Gastrocnemius medialis (tissue), 4 donors: ENCODE measurements around the gene ACSF2. TPM values are rescaled to one million over a fixed set of nuclear protein-coding genes. Genes with fewer than 3 reads are reported as not detected.

Experiments used
- ATAC-seq, 2 donors: fragments of 150-250 bp; one replicate each; pipeline ENCODE4 v1.9.1; 2016
- DNase-seq, 2 donors: peaks; one replicate each; pipeline ENCODE4 v3.0.0-alpha.2; 2019
- H3K27ac ChIP-seq, 4 donors: fragments of 200-600 bp; sonication (generic); 1 replicate in 1 of 4; 2 replicates in 3 of 4; pipeline ENCODE4 v1.5.1; 2016 to 2018; ENCODE audit warnings: mild to moderate bottlenecking in 2 of 4, moderate library complexity in 1 of 4
- H3K27me3 ChIP-seq, 3 donors: fragments of 200-600 bp; sonication (generic) in 2 of 3; 1 replicate in 1 of 3; 2 replicates in 2 of 3; pipeline versions ENCODE4 v1.5.1 to v1.6.0; 2016 to 2019; ENCODE audit warnings: mild to moderate bottlenecking in 1 of 3, moderate library complexity in 1 of 3
- H3K36me3 ChIP-seq, 2 donors: fragments of 200-600 bp; sonication (generic) in 1 of 2; one replicate each; pipeline ENCODE4 v1.5.1; 2017 to 2018
- H3K4me1 ChIP-seq, 2 donors: fragments of 200-600 bp; sonication (generic) in 1 of 2; one replicate each; pipeline ENCODE4 v1.5.1; 2016 to 2017; ENCODE audit warnings: mild to moderate bottlenecking in 2 of 2
- H3K4me3 ChIP-seq, 4 donors: fragments of 200-600 bp; sonication (generic) in 3 of 4; 1 replicate in 1 of 4; 2 replicates in 3 of 4; pipeline ENCODE4 v1.5.1; 2016 to 2019; ENCODE audit warnings: mild to moderate bottlenecking in 2 of 4
- H3K9me3 ChIP-seq, 3 donors: fragments of 200-600 bp; sonication (generic) in 2 of 3; 1 replicate in 1 of 3; 2 replicates in 2 of 3; pipeline ENCODE4 v1.5.1; 2016 to 2019
- POLR2A ChIP-seq, 2 donors: fragments of 450-650 bp; IDR thresholded peaks; one replicate each; pipeline ENCODE4 v1.6.1; 2017; ENCODE audit warnings: antibody characterized with exemption in 2 of 2, mild to moderate bottlenecking in 2 of 2, moderate library complexity in 2 of 2
- in situ Hi-C, 4 donors: fragments of 200-750 bp; cut with MboI; loops; one replicate each; pipeline versions ENCODE4 v1.15.0 to v1.8.0; 2017; ENCODE audit warnings: low sequenced_read_pairs in 4 of 4
- intact Hi-C: fragments of 100-400 bp; cut with DNase I; formaldehyde crosslinking; loops from one replicate; pipeline ENCODE4 v1.15.1; 2023; ENCODE audit warnings: low total_unique reads
- total RNA-seq, 4 donors: library from RNA; depleted of rRNA; stranded (reverse); fragments of >200 nt; gene quantifications; one replicate each; pipeline versions ENCODE4 v1.1.0 to v1.2.3, GENCODE V29; 2016
- TF ChIP-seq, protein P1 (sequence below), 5 experiments: fragments of 450-650 bp in 3 of 5; fragments of 200-600 bp in 2 of 5; sonication (generic) in 2 of 5; IDR thresholded peaks in 4 of 5; conservative IDR thresholded peaks in 1 of 5; 1 replicate in 4 of 5; 2 replicates in 1 of 5; pipeline ENCODE4 v1.5.1; 2016 to 2019; ENCODE audit warnings: antibody characterized with exemption in 5 of 5, mild to moderate bottlenecking in 3 of 5, moderate library complexity in 3 of 5

The ACSF2 gene, protein sequence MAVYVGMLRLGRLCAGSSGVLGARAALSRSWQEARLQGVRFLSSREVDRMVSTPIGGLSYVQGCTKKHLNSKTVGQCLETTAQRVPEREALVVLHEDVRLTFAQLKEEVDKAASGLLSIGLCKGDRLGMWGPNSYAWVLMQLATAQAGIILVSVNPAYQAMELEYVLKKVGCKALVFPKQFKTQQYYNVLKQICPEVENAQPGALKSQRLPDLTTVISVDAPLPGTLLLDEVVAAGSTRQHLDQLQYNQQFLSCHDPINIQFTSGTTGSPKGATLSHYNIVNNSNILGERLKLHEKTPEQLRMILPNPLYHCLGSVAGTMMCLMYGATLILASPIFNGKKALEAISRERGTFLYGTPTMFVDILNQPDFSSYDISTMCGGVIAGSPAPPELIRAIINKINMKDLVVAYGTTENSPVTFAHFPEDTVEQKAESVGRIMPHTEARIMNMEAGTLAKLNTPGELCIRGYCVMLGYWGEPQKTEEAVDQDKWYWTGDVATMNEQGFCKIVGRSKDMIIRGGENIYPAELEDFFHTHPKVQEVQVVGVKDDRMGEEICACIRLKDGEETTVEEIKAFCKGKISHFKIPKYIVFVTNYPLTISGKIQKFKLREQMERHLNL
- total RNA-seq: 10 to 100 TPM in 3 of 4 donors, 1 to 10 TPM in 1; 8.7 to 61.4 (median 34.2) TPM

GRCh38 chr17:50425682-50426471 lies at the start of gene ACSF2:
Gene ACSF2, plus strand, starts transcription at chr17:50426218. Its CDS starts 44 bp downstream, at chr17:50426262.
- Histone ChIP-seq H3K36me3 (no peaks in the 10 kb centered on the region), H3K4me1 (peaks cover 40 to 50% of the 10 kb centered on the region in 2 donors), H3K4me3 (peak within 1 kb of the TSS; percentile 68 to 94 (median 86)), H3K27me3 (no peaks in the 10 kb centered on the region), H3K27ac (peak within 1 kb of the TSS; percentile 93 to 96 (median 94)), H3K9me3 (no peaks in the 10 kb centered on the region)
- DNase-seq (peak; percentile 69 to 77), ATAC-seq (peak; percentile 48 to 55)
- in situ Hi-C loops: loop anchor here in 1 of 4 donors (10.0 kb wide), 1 partner anchor 49 kb away; the partner anchor contains the start of gene RSAD1
- intact Hi-C loops: loop anchor here (2.0 to 10.0 kb wide), 4 partner anchors 53 to 519 kb away; partner anchors contain the start of genes PDK2 and RSAD1
- TF ChIP-seq POLR2A (IDR thresholded peaks at IDR 0.05): peak; percentile 81 to 88
- TF ChIP-seq, protein P1, sequence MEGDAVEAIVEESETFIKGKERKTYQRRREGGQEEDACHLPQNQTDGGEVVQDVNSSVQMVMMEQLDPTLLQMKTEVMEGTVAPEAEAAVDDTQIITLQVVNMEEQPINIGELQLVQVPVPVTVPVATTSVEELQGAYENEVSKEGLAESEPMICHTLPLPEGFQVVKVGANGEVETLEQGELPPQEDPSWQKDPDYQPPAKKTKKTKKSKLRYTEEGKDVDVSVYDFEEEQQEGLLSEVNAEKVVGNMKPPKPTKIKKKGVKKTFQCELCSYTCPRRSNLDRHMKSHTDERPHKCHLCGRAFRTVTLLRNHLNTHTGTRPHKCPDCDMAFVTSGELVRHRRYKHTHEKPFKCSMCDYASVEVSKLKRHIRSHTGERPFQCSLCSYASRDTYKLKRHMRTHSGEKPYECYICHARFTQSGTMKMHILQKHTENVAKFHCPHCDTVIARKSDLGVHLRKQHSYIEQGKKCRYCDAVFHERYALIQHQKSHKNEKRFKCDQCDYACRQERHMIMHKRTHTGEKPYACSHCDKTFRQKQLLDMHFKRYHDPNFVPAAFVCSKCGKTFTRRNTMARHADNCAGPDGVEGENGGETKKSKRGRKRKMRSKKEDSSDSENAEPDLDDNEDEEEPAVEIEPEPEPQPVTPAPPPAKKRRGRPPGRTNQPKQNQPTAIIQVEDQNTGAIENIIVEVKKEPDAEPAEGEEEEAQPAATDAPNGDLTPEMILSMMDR (IDR thresholded peaks at IDR 0.05 in 4 of 5, conservative IDR thresholded peaks at IDR 0.05 in 1 of 5): no peak

DNA sequence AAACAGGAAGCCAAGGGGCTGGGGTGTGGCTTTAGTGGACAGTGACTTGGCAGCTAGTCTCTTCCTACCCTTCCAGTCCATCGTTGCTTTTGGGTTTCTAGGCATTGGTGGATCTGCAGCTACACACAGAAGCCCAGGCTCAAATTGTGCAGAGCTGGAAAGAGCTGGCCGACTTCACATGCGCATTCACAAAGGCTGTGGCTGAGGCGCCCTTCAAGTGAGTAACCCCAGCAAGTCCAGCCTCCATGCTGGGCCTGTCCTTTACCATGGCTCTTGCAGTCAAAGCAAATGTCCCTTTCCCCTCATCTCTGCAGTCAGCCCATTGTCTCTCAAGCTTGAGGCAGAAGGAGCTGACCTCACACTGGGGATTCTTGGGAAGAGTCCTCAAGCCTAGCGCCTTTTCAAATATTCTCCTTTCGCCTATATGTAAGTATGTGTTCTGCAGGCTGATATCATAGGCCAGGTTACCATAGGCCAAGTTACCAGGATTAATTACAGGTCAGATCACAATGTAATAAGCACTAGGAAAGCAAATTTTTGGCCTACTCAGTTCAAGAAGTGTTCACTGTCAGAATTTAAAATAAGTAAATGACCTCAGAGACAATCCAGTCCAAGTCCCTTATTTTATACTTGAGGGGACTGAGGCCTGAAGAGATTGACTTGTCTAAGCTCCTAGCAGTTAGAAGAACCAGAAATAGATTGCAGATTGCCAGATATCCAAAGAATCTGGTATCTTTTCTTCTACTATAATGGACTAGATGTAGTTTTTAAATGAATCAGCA lies 46.5 kb upstream of the ACSF2 start:
- ATAC-seq (peak in 1 of 2 donors; percentile 26), DNase-seq (no peak)
- TF ChIP-seq, protein P1 (IDR thresholded peaks at IDR 0.05 in 4 of 5, conservative IDR thresholded peaks at IDR 0.05 in 1 of 5): no peak
- TF ChIP-seq POLR2A (IDR thresholded peaks at IDR 0.05): no peak
- Histone ChIP-seq H3K27ac (peak overlapping the region in 1 of 4 donors; percentile 18), H3K36me3 (peaks cover 3 to 35% of the 10 kb centered on the region in 2 donors), H3K4me3 (no peak overlapping the region), H3K9me3 (no peaks in the 10 kb centered on the region), H3K27me3 (no peaks in the 10 kb centered on the region), H3K4me1 (peaks cover 12 to 22% of the 10 kb centered on the region in 2 donors)
- intact Hi-C loops (no loop called here), in situ Hi-C loops (loop anchor here in 1 of 4 donors (25.0 kb wide), 1 partner anchor 108 kb away; the partner anchor contains the start of gene RSAD1)

DNA sequence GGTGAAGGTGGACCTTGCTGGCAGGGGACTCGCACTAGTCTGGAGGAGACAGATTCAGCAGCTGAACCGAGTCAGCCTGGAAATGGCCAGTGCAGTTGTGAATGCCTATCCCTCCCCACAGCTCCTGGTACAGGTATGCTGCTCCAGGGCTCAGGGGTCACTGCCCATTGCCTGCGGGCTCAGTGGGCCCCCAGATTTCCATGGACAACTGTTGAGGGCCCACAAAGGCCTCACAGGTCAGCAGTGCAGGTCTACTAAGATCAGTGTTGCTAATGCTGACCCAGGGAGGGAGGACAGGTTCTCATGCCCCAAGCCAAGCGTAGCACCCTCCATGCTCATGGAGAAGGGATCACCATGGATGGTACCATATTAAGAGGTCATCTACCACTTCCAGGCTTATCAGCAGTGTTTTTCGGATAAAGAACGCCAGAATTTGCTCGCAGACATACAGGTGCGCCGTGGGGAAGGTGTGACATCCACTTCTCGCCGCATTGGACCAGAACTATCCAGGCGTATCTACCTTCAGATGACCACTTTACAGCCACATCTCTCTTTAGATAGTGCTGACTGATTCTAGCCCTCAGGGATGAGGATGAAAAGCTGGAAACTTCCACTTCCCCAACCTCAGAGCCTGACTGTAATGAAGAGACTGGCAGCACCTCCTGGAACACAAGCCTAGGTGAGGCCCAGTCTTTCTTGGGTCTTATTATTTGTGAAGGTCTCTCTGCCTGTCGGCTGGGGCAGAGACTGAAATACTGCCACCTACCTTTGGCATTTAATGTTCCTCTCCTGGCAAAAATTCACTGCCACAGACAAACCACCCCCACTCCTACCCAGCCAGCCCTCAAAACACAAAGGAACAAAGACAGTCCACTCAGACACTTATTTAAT lies 45.4 kb upstream of the ACSF2 start:
- H3K36me3 ChIP-seq: peaks cover 3 to 46% of the 10 kb centered on the region in 2 donors
- H3K27ac ChIP-seq: peak overlapping the region in 1 of 4 donors; percentile 18
- H3K9me3 ChIP-seq: no peaks in the 10 kb centered on the region
- DNase-seq (no peak), ATAC-seq (no peak)
- no peak overlapping the region for H3K4me3 ChIP-seq
- no peaks in the 10 kb centered on the region for H3K27me3 ChIP-seq
- in situ Hi-C loops: loop anchor here in 1 of 4 donors (25.0 kb wide), 1 partner anchor 107 kb away; the partner anchor contains the start of gene RSAD1
- TF ChIP-seq POLR2A (IDR thresholded peaks at IDR 0.05): no peak
- TF ChIP-seq, protein P1 (IDR thresholded peaks at IDR 0.05 in 4 of 5, conservative IDR thresholded peaks at IDR 0.05 in 1 of 5): no peak
- H3K4me1 ChIP-seq: peaks cover 12 to 22% of the 10 kb centered on the region in 2 donors
- intact Hi-C loops: no loop called here
